K562 (cell line): Measurements from ENCODE around the gene MARCHF5. TPM values are rescaled to one million over a fixed set of nuclear protein-coding genes. Genes with fewer than 3 reads are reported as not detected.
A peak's percentile ranks its signal among the peaks of the same experiment; 100 is the strongest.

Source experiments
- ARID4B ChIP-seq: sonication (generic); formaldehyde crosslinking; IDR thresholded peaks from 2 replicates; pipeline ENCODE4 v1.8.0; 2022; ENCODE audit warnings: mild to moderate bottlenecking, missing genetic modification reagents
- BDP1 ChIP-seq: IDR thresholded peaks from 3 replicates; pipeline ENCODE4 v1.6.1; 2011; ENCODE audit not compliant: insufficient read length, insufficient read depth
- BRF1 ChIP-seq: IDR thresholded peaks from 3 replicates; pipeline ENCODE4 v1.6.1; 2011; ENCODE audit warnings: borderline replicate concordance, mild to moderate bottlenecking; ENCODE audit not compliant: insufficient read length; ENCODE audit errors: extremely low read depth
- EP400 ChIP-seq: fragments of 450-650 bp; IDR thresholded peaks from 2 replicates; pipeline ENCODE4 v1.6.1; 2017; ENCODE audit warnings: antibody characterized with exemption, mild to moderate bottlenecking, moderate library complexity
- ERF ChIP-seq: fragments of 450-650 bp; formaldehyde crosslinking; IDR thresholded peaks from 2 replicates; pipeline ENCODE4 v1.4.0; 2020; ENCODE audit warnings: mild to moderate bottlenecking, mixed read lengths
- IRF1 ChIP-seq: sonication (generic); formaldehyde crosslinking; IDR thresholded peaks from 2 replicates; pipeline ENCODE4 v1.8.0; 2022; ENCODE audit warnings: missing genetic modification reagents, mild to moderate bottlenecking, borderline replicate concordance
- MCM7 ChIP-seq, 2 experiments: fragments of 450-650 bp; IDR thresholded peaks; 2 replicates each; pipeline ENCODE4 v1.6.1; 2016 to 2018
- MTA2 ChIP-seq: fragments of 450-650 bp; IDR thresholded peaks from 2 replicates; pipeline ENCODE4 v1.6.1; 2016; ENCODE audit warnings: low read depth
- MXD1 ChIP-seq: fragments of 250-450 bp; sonication (Bioruptor Pico); IDR thresholded peaks from 2 replicates; pipeline ENCODE4 v1.8.0; 2021; ENCODE audit warnings: borderline replicate concordance, mild to moderate bottlenecking, moderate library complexity; ENCODE audit not compliant: poor library complexity, severe bottlenecking
- NR1H2 ChIP-seq: sonication (generic); formaldehyde crosslinking; IDR thresholded peaks from 2 replicates; pipeline ENCODE4 v1.4.0; 2020; ENCODE audit warnings: mild to moderate bottlenecking, missing genetic modification reagents
- PHF21A ChIP-seq: fragments of 450-650 bp; IDR thresholded peaks from 2 replicates; pipeline ENCODE4 v1.6.1; 2017; ENCODE audit warnings: low read depth, borderline replicate concordance
- RBM17 ChIP-seq: fragments of 200-400 bp; formaldehyde crosslinking; IDR thresholded peaks from 2 replicates; pipeline ENCODE4 v1.6.1; 2017; ENCODE audit warnings: low read depth, mild to moderate bottlenecking, low read length, borderline replicate concordance
- SAP30 ChIP-seq: fragments of 200-600 bp; sonication (generic); IDR thresholded peaks from 2 replicates; pipeline ENCODE4 v1.6.1; 2012; ENCODE audit warnings: borderline replicate concordance, low read depth, mild to moderate bottlenecking, moderate library complexity, low read length, control low read depth, inconsistent platforms; ENCODE audit not compliant: insufficient read depth, poor library complexity, severe bottlenecking
- U2AF2 ChIP-seq: fragments of 200-400 bp; formaldehyde crosslinking; optimal IDR thresholded peaks from 2 replicates; pipeline ENCODE3; 2017; ENCODE audit warnings: low read depth, mild to moderate bottlenecking, low read length
- ZC3H8 ChIP-seq: fragments of 450-650 bp; IDR thresholded peaks from 2 replicates; pipeline ENCODE4 v1.6.1; 2017
- ZNF134 ChIP-seq: fragments of 250-450 bp; sonication (Bioruptor Pico); conservative IDR thresholded peaks from 2 replicates; pipeline ENCODE4 v1.4.0; 2020
- ZNF511 ChIP-seq: sonication (generic); formaldehyde crosslinking; IDR thresholded peaks from 2 replicates; pipeline ENCODE4 v1.8.0; 2022; ENCODE audit warnings: mild to moderate bottlenecking, missing genetic modification reagents
- polyA plus RNA-seq, 8 experiments: library from polyadenylated mRNA; depleted of rRNA in 4 of 8; stranded (reverse) in 5 of 8; unstranded in 3 of 8; fragments of >200 nt; fragmentation: Nextera tagmentation in 2 of 8; fragmentation: Illumina TruSeq in 1 of 8; extraction: Ambion mirVana in 2 of 8; extraction: Trizol in 1 of 8; gene quantifications; 2 replicates each; pipeline versions ENCODE4 v1.2.1 to v1.2.3, GENCODE V29; 2011 to 2014; ENCODE audit warnings: inconsistent platforms in 1 of 8, missing spikeins in 1 of 8
- total RNA-seq, 7 experiments: library from RNA; depleted of rRNA in 6 of 7; stranded (reverse); fragments of >200 nt in 6 of 7; fragmentation: Illumina TruSeq in 2 of 7; extraction: Trizol in 2 of 7; gene quantifications; 2 replicates each; pipeline versions ENCODE4 v1.2.1 to v1.2.3, GENCODE V29; 2011 to 2021; ENCODE audit warnings: low replicate concordance in 1 of 7
- TF ChIP-seq, protein P1 (sequence below): fragments of 450-650 bp; formaldehyde crosslinking; conservative IDR thresholded peaks from 2 replicates; pipeline ENCODE4 v1.4.0; 2022; ENCODE audit warnings: mild to moderate bottlenecking, missing genetic modification characterization

The MARCHF5 gene
- total and polyA plus RNA-seq, 9 of the 15 experiments (the other 6 are each of a cell fraction or from before 2014, with no cell fraction given), result 3.4 to 27.2 (median 11.5) TPM

DNA sequence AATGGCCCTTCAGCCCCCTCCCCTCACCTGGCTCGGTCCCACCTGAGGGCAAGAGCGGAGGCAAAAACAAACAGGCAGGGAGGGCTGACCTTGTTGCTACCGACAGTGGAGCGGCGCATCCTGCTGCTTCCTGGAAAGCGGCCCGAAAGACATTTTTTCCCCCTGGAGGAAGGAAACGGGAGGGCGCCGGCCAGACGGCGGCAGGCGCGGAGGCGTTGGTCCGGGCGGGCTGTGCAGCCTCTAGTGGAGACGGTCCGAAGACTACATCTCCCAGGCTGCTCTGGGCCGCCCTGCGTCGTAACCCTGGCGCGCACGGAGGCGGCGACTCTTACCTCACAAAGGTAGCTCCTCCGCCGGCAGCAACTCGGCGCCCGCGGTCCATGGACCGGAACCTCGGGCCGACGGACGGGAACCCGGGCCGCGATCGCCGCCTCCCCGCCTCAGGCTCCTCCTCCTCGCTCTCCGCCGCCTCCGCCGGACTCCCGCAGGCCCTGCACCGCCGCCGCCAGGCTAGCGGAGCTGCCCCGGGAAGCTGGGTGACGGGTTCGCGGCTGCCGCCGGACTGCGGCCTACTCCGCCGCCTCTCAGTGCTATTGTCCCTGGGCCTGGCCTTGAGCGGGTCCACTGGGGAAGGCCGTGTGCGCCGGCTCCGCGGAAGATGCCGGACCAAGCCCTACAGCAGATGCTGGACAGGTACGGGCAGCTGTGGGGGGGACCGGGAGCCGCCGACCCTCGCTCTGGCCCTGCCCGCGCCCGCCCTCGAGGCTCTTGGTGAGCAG, at the start of gene MARCHF5, which contains the start of gene CPEB3 (continued):
- no peak for TF ChIP-seq SAP30
- no peak for TF ChIP-seq ZNF134 (CRISPR knock-in tag)
- no peak for TF ChIP-seq MXD1 (CRISPR knock-in tag)
- TF ChIP-seq ZNF511 (CRISPR knock-in tag), result no peak; the same call in 1 of the 2 replicates
- TF ChIP-seq, protein P1, sequence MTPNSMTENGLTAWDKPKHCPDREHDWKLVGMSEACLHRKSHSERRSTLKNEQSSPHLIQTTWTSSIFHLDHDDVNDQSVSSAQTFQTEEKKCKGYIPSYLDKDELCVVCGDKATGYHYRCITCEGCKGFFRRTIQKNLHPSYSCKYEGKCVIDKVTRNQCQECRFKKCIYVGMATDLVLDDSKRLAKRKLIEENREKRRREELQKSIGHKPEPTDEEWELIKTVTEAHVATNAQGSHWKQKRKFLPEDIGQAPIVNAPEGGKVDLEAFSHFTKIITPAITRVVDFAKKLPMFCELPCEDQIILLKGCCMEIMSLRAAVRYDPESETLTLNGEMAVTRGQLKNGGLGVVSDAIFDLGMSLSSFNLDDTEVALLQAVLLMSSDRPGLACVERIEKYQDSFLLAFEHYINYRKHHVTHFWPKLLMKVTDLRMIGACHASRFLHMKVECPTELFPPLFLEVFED (CRISPR knock-in tag), result no peak
- no peak for TF ChIP-seq BDP1
- no peak; the same call in 1 of the 2 replicates for TF ChIP-seq EP400
- no peak for TF ChIP-seq PHF21A
- TF ChIP-seq ZC3H8, result no peak
- TF ChIP-seq MCM7 (IDR thresholded peaks at IDR 0.05), result no peak
- TF ChIP-seq ERF (CRISPR knock-in tag), result no peak
- no peak for TF ChIP-seq BRF1
- TF ChIP-seq NR1H2 (CRISPR knock-in tag), result no peak
- TF ChIP-seq ARID4B (CRISPR knock-in tag), result peak; percentile 61
- no peak for TF ChIP-seq IRF1 (CRISPR knock-in tag)
- no peak for TF ChIP-seq RBM17
- TF ChIP-seq MTA2, result no peak
- no peak for TF ChIP-seq U2AF2
